GM23338 (cell line): Measurements from ENCODE around the gene ZSCAN26.

ENCODE experiments used
- EZH2phosphoT487 ChIP-seq: fragments of 200-600 bp; sonication (generic); IDR thresholded peaks from one replicate; pipeline ENCODE4 v1.8.1; 2018; ENCODE audit warnings: antibody characterized with exemption; ENCODE audit not compliant: unreplicated experiment
- POLR2AphosphoS5 ChIP-seq: IDR thresholded peaks from 2 replicates; pipeline ENCODE4 v1.6.1; 2016; ENCODE audit warnings: antibody characterized with exemption, low read depth
- TF ChIP-seq, protein P1 (sequence below), 2 experiments: fragments of 200-600 bp in 1 of 2; sonication (generic) in 1 of 2; conservative IDR thresholded peaks; 2 replicates each; pipeline versions ENCODE4 v1.5.1 to v1.6.1; 2016 to 2017; ENCODE audit warnings: antibody characterized with exemption in 2 of 2, low read depth in 2 of 2, mild to moderate bottlenecking in 2 of 2, moderate library complexity in 1 of 2

DNA sequence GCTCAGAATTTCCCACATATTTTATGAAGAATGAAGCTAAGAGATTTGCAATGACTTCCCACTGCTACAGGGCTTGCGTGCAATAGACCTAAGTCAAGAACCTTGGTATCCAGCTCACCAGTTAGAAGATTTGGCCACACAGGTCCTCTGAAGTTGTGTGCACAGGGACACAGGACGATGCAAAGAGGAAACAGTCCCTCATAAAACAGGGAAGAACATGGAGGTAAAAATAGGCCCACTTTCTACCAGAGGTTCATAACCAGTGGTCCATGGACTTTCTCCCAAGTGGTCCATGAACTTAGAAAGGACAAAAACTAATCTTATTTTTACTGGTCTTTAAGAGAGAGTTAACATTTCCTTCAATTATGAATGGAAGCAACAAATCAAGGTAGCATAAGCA, 16.2 kb upstream of the ZSCAN26 start:
- TF ChIP-seq, protein P1, sequence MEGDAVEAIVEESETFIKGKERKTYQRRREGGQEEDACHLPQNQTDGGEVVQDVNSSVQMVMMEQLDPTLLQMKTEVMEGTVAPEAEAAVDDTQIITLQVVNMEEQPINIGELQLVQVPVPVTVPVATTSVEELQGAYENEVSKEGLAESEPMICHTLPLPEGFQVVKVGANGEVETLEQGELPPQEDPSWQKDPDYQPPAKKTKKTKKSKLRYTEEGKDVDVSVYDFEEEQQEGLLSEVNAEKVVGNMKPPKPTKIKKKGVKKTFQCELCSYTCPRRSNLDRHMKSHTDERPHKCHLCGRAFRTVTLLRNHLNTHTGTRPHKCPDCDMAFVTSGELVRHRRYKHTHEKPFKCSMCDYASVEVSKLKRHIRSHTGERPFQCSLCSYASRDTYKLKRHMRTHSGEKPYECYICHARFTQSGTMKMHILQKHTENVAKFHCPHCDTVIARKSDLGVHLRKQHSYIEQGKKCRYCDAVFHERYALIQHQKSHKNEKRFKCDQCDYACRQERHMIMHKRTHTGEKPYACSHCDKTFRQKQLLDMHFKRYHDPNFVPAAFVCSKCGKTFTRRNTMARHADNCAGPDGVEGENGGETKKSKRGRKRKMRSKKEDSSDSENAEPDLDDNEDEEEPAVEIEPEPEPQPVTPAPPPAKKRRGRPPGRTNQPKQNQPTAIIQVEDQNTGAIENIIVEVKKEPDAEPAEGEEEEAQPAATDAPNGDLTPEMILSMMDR (conservative IDR thresholded peaks at IDR 0.05; ENCODE audit: low read depth in 2 of 2): no peak
- TF ChIP-seq POLR2AphosphoS5: no peak
- TF ChIP-seq EZH2phosphoT487: no peak
